Caco-2 (cell line): ENCODE data around the gene KCTD1. TPM values are rescaled to one million over a fixed set of nuclear protein-coding genes. Genes with fewer than 3 reads are reported as not detected.

ENCODE experiments used
- BruUV-seq: library from RNA; stranded (reverse); fragments of 400-500 nt; replicated peaks from 2 replicates; lab custom pipeline; 2021; lab: Mats Ljungman, UMichigan
- CTCF ChIA-PET: fragments of 300-600 bp; sonication (Branson Sonifier 250); formaldehyde crosslinking; loops from one replicate; lab custom pipeline; 2022; ENCODE audit warnings: antibody characterized with exemption; lab: Charles Lee
- POLR2A ChIA-PET: fragments of 300-600 bp; sonication (Branson Sonifier 250); formaldehyde crosslinking; loops from one replicate; lab custom pipeline; 2022; ENCODE audit warnings: antibody characterized with exemption; lab: Charles Lee
- DNase-seq, 2 experiments: peaks; one replicate each; pipeline versions ENCODE4 v3.0.0 to v3.0.0-alpha.2; 2020 to 2022
- H3K27me3 ChIP-seq: replicated peaks from 2 replicates; pipeline ENCODE4 v1.6.0; 2011; ENCODE audit warnings: low read length; ENCODE audit not compliant: control insufficient read depth, insufficient read depth
- H3K36me3 ChIP-seq: 2 replicates; pipeline ENCODE4 v1.5.1; 2011; ENCODE audit warnings: low read length; ENCODE audit not compliant: control insufficient read depth, insufficient read depth
- H3K4me1 ChIP-seq: fragments of 250-450 bp; sonication (Bioruptor Pico); 2 replicates; pipeline ENCODE4 v1.5.1; 2020; ENCODE audit warnings: mild to moderate bottlenecking
- H3K4me3 ChIP-seq: 2 replicates; pipeline ENCODE4 v1.5.1; 2011; ENCODE audit warnings: low read depth, mild to moderate bottlenecking, control low read depth, low read length
- H3K9me3 ChIP-seq: fragments of 250-450 bp; sonication (Bioruptor Pico); 2 replicates; pipeline ENCODE4 v1.5.1; 2020; ENCODE audit warnings: mild to moderate bottlenecking, moderate library complexity
- H3K27ac Mint-ChIP-seq: one replicate; pipeline ENCODE4 v1.8.0; 2022; ENCODE audit warnings: mixed read lengths; ENCODE audit not compliant: unreplicated experiment
- H3K27me3 Mint-ChIP-seq: one replicate; pipeline ENCODE4 v1.8.0; 2022; ENCODE audit warnings: mixed read lengths; ENCODE audit not compliant: insufficient read depth, unreplicated experiment
- H3K36me3 Mint-ChIP-seq: one replicate; pipeline ENCODE4 v1.8.0; 2022; ENCODE audit warnings: mild to moderate bottlenecking, mixed read lengths; ENCODE audit not compliant: insufficient read depth, unreplicated experiment
- H3K4me1 Mint-ChIP-seq: one replicate; pipeline ENCODE4 v1.8.0; 2022; ENCODE audit warnings: low read depth, mixed read lengths; ENCODE audit not compliant: unreplicated experiment
- H3K4me3 Mint-ChIP-seq: one replicate; pipeline ENCODE4 v1.8.0; 2022; ENCODE audit warnings: mild to moderate bottlenecking, moderate library complexity, mixed read lengths; ENCODE audit not compliant: unreplicated experiment
- H3K9me3 Mint-ChIP-seq: one replicate; pipeline ENCODE4 v1.8.0; 2022; ENCODE audit warnings: mixed read lengths; ENCODE audit not compliant: unreplicated experiment
- CTCF ChIP-seq, 2 experiments: fragments of 200-600 bp in 1 of 2; IDR thresholded peaks; 1 replicate in 1 of 2; 2 replicates in 1 of 2; pipeline versions ENCODE4 v1.5.1 to v1.8.0; 2011 to 2022; ENCODE audit warnings: antibody characterized with exemption in 1 of 2, control low read depth in 1 of 2, inconsistent platforms in 1 of 2, low read depth in 1 of 2, low read length in 1 of 2, mild to moderate bottlenecking in 1 of 2, moderate library complexity in 1 of 2; ENCODE audit not compliant: insufficient read depth in 1 of 2, severe bottlenecking in 1 of 2, unreplicated experiment in 1 of 2
- intact Hi-C: fragments of 100-400 bp; cut with micrococcal nuclease; formaldehyde crosslinking; loops from one replicate; pipeline ENCODE4 v1.10.0; 2022; ENCODE audit not compliant: unreplicated experiment
- total RNA-seq: library from RNA; stranded (reverse); gene quantifications from 2 replicates; pipeline ENCODE4 v1.2.3, GENCODE V29; 2022

The KCTD1 gene
- total RNA-seq, 1 experiment from 2014 or later, result 5.7 TPM

GRCh38 chr18:26562568-26562967 lies 14.2 kb upstream of the KCTD1 start:
- H3K36me3 Mint-ChIP-seq, result no peaks in the 10 kb centered on the region
- H3K4me3 Mint-ChIP-seq, result no peak overlapping the region
- H3K4me1 ChIP-seq, result no peaks in the 10 kb centered on the region
- ChIA-PET POLR2A (no interaction called here), CTCF (no interaction called here)
- H3K4me3 ChIP-seq, result no peak overlapping the region
- H3K4me1 Mint-ChIP-seq, result no peaks in the 10 kb centered on the region
- H3K27me3 Mint-ChIP-seq, result no peaks in the 10 kb centered on the region
- intact Hi-C loops, result no loop called here
- no peaks in the 10 kb centered on the region for H3K9me3 Mint-ChIP-seq
- no peaks in the 10 kb centered on the region for H3K27me3 ChIP-seq
- no TSS peak for BruUV-seq
- TF ChIP-seq CTCF (IDR thresholded peaks at IDR 0.05; ENCODE audit: insufficient read depth in 1 of 2, low read depth in 1 of 2, low read length in 1 of 2, severe bottlenecking in 1 of 2, unreplicated experiment in 1 of 2), result no peak
- H3K9me3 ChIP-seq, result no peaks in the 10 kb centered on the region
- no peak for DNase-seq
- no peak overlapping the region for H3K27ac Mint-ChIP-seq
- no peaks in the 10 kb centered on the region for H3K36me3 ChIP-seq

GRCh38 chr18:26561769-26562168 lies 13.4 kb upstream of the KCTD1 start:
- H3K36me3 Mint-ChIP-seq, result no peaks in the 10 kb centered on the region
- H3K27me3 ChIP-seq, result no peaks in the 10 kb centered on the region
- no peak overlapping the region for H3K4me3 ChIP-seq
- no peak overlapping the region for H3K27ac Mint-ChIP-seq
- H3K4me1 ChIP-seq, result no peaks in the 10 kb centered on the region
- H3K36me3 ChIP-seq, result no peaks in the 10 kb centered on the region
- no peak overlapping the region for H3K4me3 Mint-ChIP-seq
- TF ChIP-seq CTCF (IDR thresholded peaks at IDR 0.05; ENCODE audit: insufficient read depth in 1 of 2, low read depth in 1 of 2, low read length in 1 of 2, severe bottlenecking in 1 of 2, unreplicated experiment in 1 of 2), result no peak
- no peaks in the 10 kb centered on the region for H3K27me3 Mint-ChIP-seq
- ChIA-PET POLR2A (no interaction called here), CTCF (no interaction called here)
- H3K9me3 Mint-ChIP-seq, result no peaks in the 10 kb centered on the region
- BruUV-seq, result no TSS peak
- no peak for DNase-seq
- no peaks in the 10 kb centered on the region for H3K9me3 ChIP-seq
- intact Hi-C loops, result no loop called here
- H3K4me1 Mint-ChIP-seq, result no peaks in the 10 kb centered on the region

GRCh38 chr18:26556573-26556972 lies 8.2 kb upstream of the KCTD1 start:
- H3K27me3 Mint-ChIP-seq, result peaks cover 13% of the 10 kb centered on the region
- H3K4me1 Mint-ChIP-seq, result no peaks in the 10 kb centered on the region
- no peaks in the 10 kb centered on the region for H3K4me1 ChIP-seq
- no peak overlapping the region for H3K27ac Mint-ChIP-seq
- H3K4me3 ChIP-seq, result no peak overlapping the region
- DNase-seq, result no peak
- intact Hi-C loops, result no loop called here
- ChIA-PET POLR2A (no interaction called here), CTCF (no interaction called here)
- H3K27me3 ChIP-seq, result no peaks in the 10 kb centered on the region
- H3K9me3 Mint-ChIP-seq, result no peaks in the 10 kb centered on the region
- no peaks in the 10 kb centered on the region for H3K36me3 Mint-ChIP-seq
- H3K36me3 ChIP-seq, result no peaks in the 10 kb centered on the region
- H3K9me3 ChIP-seq, result no peaks in the 10 kb centered on the region
- TF ChIP-seq CTCF (IDR thresholded peaks at IDR 0.05; ENCODE audit: insufficient read depth in 1 of 2, low read depth in 1 of 2, low read length in 1 of 2, severe bottlenecking in 1 of 2, unreplicated experiment in 1 of 2), result no peak
- no peak overlapping the region for H3K4me3 Mint-ChIP-seq
- BruUV-seq, result no TSS peak
